HEK293 (cell line): ENCODE results near the gene TOP2A.

Source experiments
- CTCF ChIA-PET: fragments of 350-600 bp; formaldehyde crosslinking; extraction: SDS; loops from one replicate; lab custom pipeline; 2021; ENCODE audit warnings: antibody characterized with exemption; lab: Yijun Ruan, JAX
- POLR2A ChIA-PET: fragments of 300-600 bp; formaldehyde crosslinking; extraction: SDS; loops from one replicate; lab custom pipeline; 2020; ENCODE audit warnings: antibody characterized with exemption, inconsistent platforms; lab: Yijun Ruan, JAX
- H3K27ac ChIP-seq: fragments of 200-500 bp; sonication (Bioruptor generic); 2 replicates; pipeline ENCODE4 v1.5.1; 2014; ENCODE audit warnings: low read depth, low read length, control low read depth, inconsistent platforms; ENCODE audit errors: extremely low read depth
- H3K36me3 ChIP-seq, 2 experiments: fragments of 200-500 bp in 1 of 2; sonication (Bioruptor generic) in 1 of 2; 1 replicate in 1 of 2; 2 replicates in 1 of 2; pipeline ENCODE4 v1.5.1; 2014 to 2017; ENCODE audit warnings: inconsistent platforms in 2 of 2, low read length in 2 of 2; ENCODE audit not compliant: control insufficient read depth in 2 of 2, insufficient read depth in 1 of 2
- H3K4me1 ChIP-seq: fragments of 200-500 bp; sonication (Bioruptor generic); 2 replicates; pipeline ENCODE4 v1.5.1; 2014; ENCODE audit warnings: mild to moderate bottlenecking, low read length, inconsistent platforms; ENCODE audit not compliant: control insufficient read depth, insufficient read depth
- H3K4me3 ChIP-seq: 2 replicates; pipeline ENCODE4 v1.5.1; 2011; ENCODE audit warnings: low read depth, mild to moderate bottlenecking, control low read depth, low read length, moderate library complexity
- H3K9me3 ChIP-seq: fragments of 200-500 bp; sonication (Bioruptor generic); 2 replicates; pipeline ENCODE4 v1.5.1; 2014; ENCODE audit warnings: low read depth, low read length, inconsistent platforms; ENCODE audit not compliant: control insufficient read depth, insufficient read depth
- EGR2 ChIP-seq: fragments of 450-650 bp; formaldehyde crosslinking; IDR thresholded peaks from 2 replicates; pipeline ENCODE4 v1.5.1; 2016; ENCODE audit warnings: low read depth, missing biosample characterization, missing genetic modification characterization
- FEZF1 ChIP-seq: fragments of 450-650 bp; formaldehyde crosslinking; IDR thresholded peaks from 2 replicates; pipeline ENCODE4 v1.5.1; 2016; ENCODE audit warnings: missing biosample characterization, missing genetic modification characterization
- GLIS1 ChIP-seq: fragments of 450-650 bp; formaldehyde crosslinking; IDR thresholded peaks from 2 replicates; pipeline ENCODE4 v1.5.1; 2016; ENCODE audit warnings: missing biosample characterization, missing genetic modification characterization
- GLIS2 ChIP-seq: fragments of 450-650 bp; formaldehyde crosslinking; IDR thresholded peaks from 2 replicates; pipeline ENCODE4 v1.5.1; 2016; ENCODE audit warnings: missing biosample characterization, missing genetic modification characterization
- KLF17 ChIP-seq: fragments of 450-650 bp; formaldehyde crosslinking; IDR thresholded peaks from 2 replicates; pipeline ENCODE4 v1.5.1; 2016; ENCODE audit warnings: missing biosample characterization, missing genetic modification characterization
- PRDM10 ChIP-seq: fragments of 450-650 bp; formaldehyde crosslinking; IDR thresholded peaks from 2 replicates; pipeline ENCODE4 v1.5.1; 2016; ENCODE audit warnings: missing biosample characterization, missing genetic modification characterization
- PRDM6 ChIP-seq: fragments of 450-650 bp; formaldehyde crosslinking; IDR thresholded peaks from 2 replicates; pipeline ENCODE4 v1.5.1; 2017; ENCODE audit warnings: missing biosample characterization, missing genetic modification characterization
- ZBTB11 ChIP-seq: fragments of 450-650 bp; formaldehyde crosslinking; conservative IDR thresholded peaks from 2 replicates; pipeline ENCODE4 v1.5.1; 2016; ENCODE audit warnings: low read depth, missing biosample characterization, missing genetic modification characterization
- ZBTB8A ChIP-seq: fragments of 450-650 bp; formaldehyde crosslinking; IDR thresholded peaks from 2 replicates; pipeline ENCODE4 v1.5.1; 2016; ENCODE audit warnings: missing biosample characterization, missing genetic modification characterization
- ZNF112 ChIP-seq: fragments of 450-650 bp; formaldehyde crosslinking; IDR thresholded peaks from 2 replicates; pipeline ENCODE4 v1.5.0; 2017; ENCODE audit warnings: missing biosample characterization, missing genetic modification characterization
- ZNF121 ChIP-seq: fragments of 450-650 bp; formaldehyde crosslinking; IDR thresholded peaks from 2 replicates; pipeline ENCODE4 v1.5.1; 2016; ENCODE audit warnings: missing biosample characterization, missing genetic modification characterization
- ZNF155 ChIP-seq: fragments of 450-650 bp; formaldehyde crosslinking; IDR thresholded peaks from 2 replicates; pipeline ENCODE4 v1.5.1; 2016; ENCODE audit warnings: missing biosample characterization, missing genetic modification characterization
- ZNF214 ChIP-seq: fragments of 450-650 bp; formaldehyde crosslinking; IDR thresholded peaks from 2 replicates; pipeline ENCODE4 v1.5.1; 2017; ENCODE audit warnings: missing biosample characterization, mild to moderate bottlenecking, missing genetic modification characterization, borderline replicate concordance
- ZNF394 ChIP-seq: fragments of 450-650 bp; formaldehyde crosslinking; IDR thresholded peaks from 2 replicates; pipeline ENCODE4 v1.5.1; 2016; ENCODE audit warnings: missing biosample characterization, missing genetic modification characterization, mild to moderate bottlenecking, moderate library complexity, borderline replicate concordance
- ZNF433 ChIP-seq: fragments of 450-650 bp; formaldehyde crosslinking; IDR thresholded peaks from 2 replicates; pipeline ENCODE4 v1.5.1; 2016; ENCODE audit warnings: missing biosample characterization, missing genetic modification characterization, low read depth
- ZNF548 ChIP-seq: fragments of 450-650 bp; formaldehyde crosslinking; IDR thresholded peaks from 2 replicates; pipeline ENCODE4 v1.5.1; 2016; ENCODE audit warnings: missing biosample characterization, missing genetic modification characterization
- ZNF580 ChIP-seq: fragments of 450-650 bp; formaldehyde crosslinking; IDR thresholded peaks from 2 replicates; pipeline ENCODE4 v1.5.1; 2016; ENCODE audit warnings: missing biosample characterization, missing genetic modification characterization
- ZNF600 ChIP-seq: fragments of 450-650 bp; formaldehyde crosslinking; IDR thresholded peaks from 2 replicates; pipeline ENCODE4 v1.5.1; 2016; ENCODE audit warnings: missing biosample characterization, missing genetic modification characterization
- ZNF701 ChIP-seq: fragments of 450-650 bp; formaldehyde crosslinking; IDR thresholded peaks from 2 replicates; pipeline ENCODE4 v1.5.1; 2016; ENCODE audit warnings: missing biosample characterization, missing genetic modification characterization
- ZSCAN5A ChIP-seq: fragments of 450-650 bp; formaldehyde crosslinking; IDR thresholded peaks from 2 replicates; pipeline ENCODE4 v1.5.1; 2016; ENCODE audit warnings: missing biosample characterization, missing genetic modification characterization

Gene TOP2A

GRCh38 chr17:40414312-40414711 is 3.4 kb downstream of the TOP2A start (continued):
- TF ChIP-seq ZSCAN5A (tag by site-specific recombination): 0 out of 2 replicates have a peak, but pooled peaks have one; percentile 10
- peak; percentile 84 for TF ChIP-seq ZNF600 (tag by site-specific recombination)
- peak; percentile 88 for TF ChIP-seq ZNF121 (tag by site-specific recombination)
- 0 out of 2 replicates have a peak, but pooled peaks have one; percentile 13 for TF ChIP-seq GLIS2

GRCh38 chr17:40412880-40413279 is 4.8 kb downstream of the TOP2A start:
- Histone ChIP-seq H3K4me3 (no peak overlapping the region), H3K36me3 (peaks cover 73 to 86% of the 10 kb centered on the region in 2 experiments), H3K4me1 (no peaks in the 10 kb centered on the region), H3K27ac (no peak overlapping the region), H3K9me3 (no peaks in the 10 kb centered on the region)
- CTCF ChIA-PET: interaction anchor here (0.7 to 8.4 kb wide), 10 partner anchors 9 to 148 kb away, joined by 3 to 84 read pairs (median 4); no protein-coding TSS in a partner anchor
- TF ChIP-seq ZNF580 (tag by site-specific recombination) (no peak), KLF17 (no peak), ZNF112 (tag by site-specific recombination) (no peak), ZBTB8A (tag by site-specific recombination) (no peak), ZNF433 (tag by site-specific recombination) (no peak), ZNF214 (tag by site-specific recombination) (no peak), ZNF548 (tag by site-specific recombination) (no peak), PRDM6 (tag by site-specific recombination) (no peak), ZBTB11 (no peak), ZNF701 (tag by site-specific recombination) (no peak), EGR2 (no peak)
- POLR2A ChIA-PET: interaction anchor here (1.0 to 1.1 kb wide), 3 partner anchors 16 to 121 kb away, joined by 3 to 9 read pairs (median 4); no protein-coding TSS in a partner anchor

- POLR2A ChIA-PET: interaction anchor here (1.0 to 1.4 kb wide), 3 partner anchors 15 to 64 kb away, joined by 3 to 9 read pairs (median 8); no protein-coding TSS in a partner anchor
- H3K4me3 ChIP-seq: no peak overlapping the region
- no peaks in the 10 kb centered on the region for H3K4me1 ChIP-seq
- peaks cover 84 to 96% of the 10 kb centered on the region in 2 experiments for H3K36me3 ChIP-seq
- TF ChIP-seq PRDM10: no peak
- no peak for TF ChIP-seq FEZF1 (tag by site-specific recombination)
- 0 out of 2 replicates have a peak, but pooled peaks have one; percentile 13 for TF ChIP-seq GLIS1 (tag by site-specific recombination)
- no peak for TF ChIP-seq ZNF155
- TF ChIP-seq ZNF121 (tag by site-specific recombination): peak; percentile 82
- TF ChIP-seq ZNF394 (tag by site-specific recombination): peak; percentile 79; the same call in 1 of the 2 replicates
- TF ChIP-seq, all 188 proteins: peak for 3
- H3K27ac ChIP-seq: no peak overlapping the region
- CTCF ChIA-PET: interaction anchor here (0.5 to 8.4 kb wide), 8 partner anchors 9 to 122 kb away, joined by 3 to 84 read pairs (median 4); no protein-coding TSS in a partner anchor
- H3K9me3 ChIP-seq: no peaks in the 10 kb centered on the region
These were observed 5.9 kb downstream of the TOP2A start for GRCh38 chr17:40411821-40412220.
